Stimulated activated CD4-positive, alpha-beta T cell treated with anti-CD3 and anti-CD28 coated beads, Interleukin-12 subunit alpha, Interleukin-12 subunit beta, amount 100 ng/mL, for 4 hours (primary cell): ENCODE measurements around the gene MYO1E.
"Not testable (repeated sequence)": the region's sequence is repeated elsewhere in the genome, so short reads cannot be mapped to it uniquely, and the experiment has no call there.

Experiments
- DNase-seq: peaks from one replicate; pipeline ENCODE4 v3.0.0-alpha.2; 2020

Gene MYO1E

GRCh38 chr15:59179717-59180116, 193.0 kb downstream of the MYO1E start:
- DNase-seq = no peak

GRCh38 chr15:59178151-59178695, 194.4 kb downstream of the MYO1E start:
- no peak for DNase-seq

- DNase-seq = no peak
These were observed 195.4 kb downstream of the MYO1E start for GRCh38 chr15:59177317-59177660.

- DNase-seq = no peak
These were observed 195.9 kb downstream of the MYO1E start for GRCh38 chr15:59176653-59177316.

GRCh38 chr15:59174835-59175831, 197.5 kb downstream of the MYO1E start:
- peak; percentile 25 for DNase-seq

GRCh38 chr15:59174151-59174834, 198.4 kb downstream of the MYO1E start:
- DNase-seq = no peak

GRCh38 chr15:59173194-59173593, 199.5 kb downstream of the MYO1E start:
- DNase-seq = no peak

- no peak for DNase-seq
These were observed 200.3 kb downstream of the MYO1E start for GRCh38 chr15:59172289-59172901.

GRCh38 chr15:59171067-59171397, 201.6 kb downstream of the MYO1E start:
- DNase-seq = no peak

- DNase-seq = no peak
These were observed 202.2 kb downstream of the MYO1E start for GRCh38 chr15:59170295-59171066.

- DNase-seq = no peak
These were observed 203.4 kb downstream of the MYO1E start for GRCh38 chr15:59169251-59169708.

- DNase-seq = no peak
These were observed 204.1 kb downstream of the MYO1E start for GRCh38 chr15:59168536-59168935.

GRCh38 chr15:59166601-59167265, 205.9 kb downstream of the MYO1E start:
- no peak for DNase-seq

- no peak for DNase-seq
These were observed 206.5 kb downstream of the MYO1E start for GRCh38 chr15:59166166-59166565.

GRCh38 chr15:59165726-59166125, 206.9 kb downstream of the MYO1E start:
- no peak for DNase-seq

GRCh38 chr15:59162080-59162479, 210.6 kb downstream of the MYO1E start:
- DNase-seq = not testable (repeated sequence)

- no peak for DNase-seq
These were observed 211.6 kb downstream of the MYO1E start for GRCh38 chr15:59160880-59161593.

GRCh38 chr15:59159210-59159609, 213.5 kb downstream of the MYO1E start:
- DNase-seq = no peak

GRCh38 chr15:59158701-59159034, 214.0 kb downstream of the MYO1E start:
- no peak for DNase-seq

GRCh38 chr15:59157840-59158700, 214.6 kb downstream of the MYO1E start:
- DNase-seq = no peak
